Activated CD4-positive, CD25-positive, alpha-beta regulatory T cell treated with anti-CD3 and anti-CD28 coated beads, Interleukin-2, amount 50 U/mL, for 16 hours (primary cell): ENCODE data around the gene ABCB7.
"Not testable (repeated sequence)": the region's sequence is repeated elsewhere in the genome, so short reads cannot be mapped to it uniquely, and the experiment has no call there.

Source experiments
- DNase-seq: peaks from one replicate; pipeline ENCODE4 v3.0.0-alpha.2; 2020; ENCODE audit warnings: low read depth, low spot score

Gene ABCB7

GRCh38 chrX:75096331-75096730 is 59.8 kb downstream of the ABCB7 start:
- DNase-seq: no peak

DNA sequence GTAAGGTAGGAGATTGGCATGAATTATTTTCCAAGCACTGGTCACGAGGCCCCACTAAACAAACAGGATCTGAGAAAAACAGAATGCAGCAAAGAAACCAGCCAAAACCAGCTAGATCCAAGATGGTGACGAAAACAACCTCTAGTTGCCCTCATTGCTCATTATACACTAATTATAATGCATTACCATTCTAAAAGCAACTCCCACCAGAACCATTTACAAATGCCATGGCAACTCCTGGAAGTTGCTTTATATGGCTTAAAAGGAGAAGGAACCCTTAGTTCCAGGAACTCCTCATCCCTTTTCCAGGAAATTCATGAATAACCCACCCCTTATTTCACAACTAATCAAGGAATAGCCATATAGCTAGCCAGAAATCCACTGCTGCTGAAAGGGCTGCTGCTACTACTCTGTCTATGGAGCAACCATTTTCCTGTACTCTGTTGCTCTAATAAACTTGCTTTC is 69.3 kb downstream of the ABCB7 start:
- no peak for DNase-seq

GRCh38 chrX:75084757-75085156 is 71.3 kb downstream of the ABCB7 start:
- no peak for DNase-seq

DNA sequence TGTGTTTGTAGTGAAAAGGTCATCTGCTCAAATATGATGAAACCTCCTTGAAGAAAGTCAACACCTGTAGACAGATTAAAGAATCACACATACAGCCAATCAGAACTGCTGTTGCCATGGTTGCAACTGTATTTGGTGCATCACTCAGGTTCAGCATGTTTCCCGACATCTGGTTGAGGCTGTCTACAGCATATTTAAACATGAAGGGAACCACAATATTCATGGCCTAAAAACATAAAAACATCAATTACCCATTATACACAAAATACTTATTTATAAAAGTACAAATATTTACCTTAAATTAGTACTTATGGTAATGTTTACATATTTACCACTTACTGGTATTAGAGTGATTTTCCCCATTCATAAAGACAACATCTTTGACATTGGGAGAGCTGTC is 79.7 kb downstream of the ABCB7 start:
- DNase-seq: no peak

- no peak for DNase-seq
Observed at GRCh38 chrX:75074475-75074874, 81.6 kb downstream of the ABCB7 start.

- no peak for DNase-seq
Observed at GRCh38 chrX:75071334-75071733, 84.7 kb downstream of the ABCB7 start.

DNA sequence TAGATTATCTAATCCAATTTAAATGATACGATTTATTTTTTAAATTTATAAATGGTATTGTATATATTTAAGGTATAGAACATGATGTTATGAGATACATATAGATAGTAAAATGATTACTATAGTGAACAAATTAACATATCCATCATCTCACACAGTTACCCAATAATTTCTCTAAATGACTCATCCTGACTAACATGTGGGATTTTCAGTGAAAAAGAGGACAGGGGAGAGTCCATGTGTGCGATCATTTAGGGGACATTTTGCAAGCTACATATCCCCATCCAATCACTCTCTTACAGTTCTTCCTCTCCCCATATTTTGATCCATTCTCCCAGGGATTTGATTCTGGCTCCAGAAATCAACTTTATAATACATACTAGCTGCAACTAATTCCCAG is 88.2 kb downstream of the ABCB7 start:
- DNase-seq: no peak

- DNase-seq: no peak
Observed at GRCh38 chrX:75061701-75062100, 94.4 kb downstream of the ABCB7 start.

DNA sequence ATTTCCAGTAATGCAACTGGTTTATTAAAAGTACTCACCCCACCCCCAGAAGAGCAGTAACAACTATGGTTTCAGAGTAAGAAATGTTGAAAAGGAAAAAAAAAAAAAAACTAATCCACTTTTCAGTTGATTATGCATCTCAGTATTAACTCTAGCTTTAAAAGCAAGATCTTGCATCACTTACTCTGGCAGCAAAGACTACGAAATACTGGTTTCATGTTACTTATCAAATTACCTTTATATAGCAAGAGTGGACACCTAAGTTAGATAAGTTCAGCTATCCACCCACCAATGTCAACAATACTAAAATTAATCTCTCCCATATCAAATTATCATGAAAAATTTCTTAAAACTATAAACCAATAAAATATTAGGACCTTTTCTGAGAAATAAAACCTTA is 105.0 kb downstream of the ABCB7 start:
- DNase-seq: no peak

GRCh38 chrX:75045369-75045768 is 110.7 kb downstream of the ABCB7 start:
- no peak for DNase-seq

DNA sequence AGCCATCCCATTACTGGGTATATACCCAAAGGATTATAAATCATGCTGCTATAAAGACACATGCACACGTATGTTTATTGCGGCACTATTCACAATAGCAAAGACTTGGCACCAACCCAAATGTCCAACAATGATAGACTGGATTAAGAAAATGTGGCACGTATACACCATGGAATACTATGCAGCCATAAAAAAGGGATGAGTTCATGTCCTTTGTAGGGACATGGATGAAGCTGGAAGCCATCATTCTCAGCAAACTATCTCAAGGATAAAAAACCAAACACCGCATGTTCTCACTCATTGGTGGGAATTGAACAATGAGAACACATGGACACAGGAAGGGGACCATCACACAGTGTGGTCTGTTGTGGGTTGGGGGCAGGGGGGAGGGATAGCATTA is 111.9 kb downstream of the ABCB7 start:
- not testable (repeated sequence) for DNase-seq

GRCh38 chrX:75038925-75039324 is 117.2 kb downstream of the ABCB7 start:
- DNase-seq: no peak
